ENCODE data around the gene CERS4. TPM values are rescaled to one million over a fixed set of nuclear protein-coding genes. Genes with fewer than 3 reads are reported as not detected.
"Not testable (repeated sequence)": the region's sequence is repeated elsewhere in the genome, so short reads cannot be mapped to it uniquely, and the experiment has no call there.

CERS4 gene
- total RNA-seq, 4 donors from 2014 or later, result 18.4 to 34.1 (median 26.6) TPM

GRCh38 chr19:8204961-8205360, 4.2 kb upstream of the CERS4 start:
- ATAC-seq (ENCODE audit: low FRiP score) (no peak), DNase-seq (ENCODE audit: low spot score) (no peak)
- no peak for TF ChIP-seq CTCF (IDR thresholded peaks at IDR 0.05)

- DNase-seq (ENCODE audit: low spot score) (no peak), ATAC-seq (ENCODE audit: low FRiP score) (no peak)
- TF ChIP-seq CTCF (IDR thresholded peaks at IDR 0.05), result no peak
Measured at GRCh38 chr19:8206147-8207087, 2.8 kb upstream of the CERS4 start.

- DNase-seq (ENCODE audit: low spot score); ATAC-seq (ENCODE audit: low FRiP score): not testable (repeated sequence)
Measured at GRCh38 chr19:8207326-8207725, 1.8 kb upstream of the CERS4 start.

- ATAC-seq (ENCODE audit: low FRiP score) (peak; percentile 3), DNase-seq (ENCODE audit: low spot score) (no peak)
- TF ChIP-seq CTCF (IDR thresholded peaks at IDR 0.05), result no peak
Measured at GRCh38 chr19:8208119-8208921, 850 bp upstream of the CERS4 start.

GRCh38 chr19:8209462-8210378, 550 bp downstream of the CERS4 start:
- no peak for DNase-seq (ENCODE audit: low spot score)
- peak; percentile 59 for ATAC-seq (ENCODE audit: low FRiP score)
- TF ChIP-seq CTCF (IDR thresholded peaks at IDR 0.05), result no peak

- ATAC-seq (ENCODE audit: low FRiP score) (no peak), DNase-seq (ENCODE audit: low spot score) (no peak)
- TF ChIP-seq CTCF (IDR thresholded peaks at IDR 0.05), result no peak
Measured at GRCh38 chr19:8210421-8211101, 1.4 kb downstream of the CERS4 start.
